A549 (cell line): ENCODE results near the gene NRAP.

Experiments
- POLR2A ChIP-seq: IDR thresholded peaks from 2 replicates; pipeline ENCODE4 v1.6.1; 2012; ENCODE audit warnings: mild to moderate bottlenecking, low read length
- TF ChIP-seq, protein P1 (sequence below): fragments of >200 bp; sonication (Bioruptor Twin); formaldehyde crosslinking; IDR thresholded peaks from 3 replicates; pipeline ENCODE4 v1.5.1; 2016

DNA sequence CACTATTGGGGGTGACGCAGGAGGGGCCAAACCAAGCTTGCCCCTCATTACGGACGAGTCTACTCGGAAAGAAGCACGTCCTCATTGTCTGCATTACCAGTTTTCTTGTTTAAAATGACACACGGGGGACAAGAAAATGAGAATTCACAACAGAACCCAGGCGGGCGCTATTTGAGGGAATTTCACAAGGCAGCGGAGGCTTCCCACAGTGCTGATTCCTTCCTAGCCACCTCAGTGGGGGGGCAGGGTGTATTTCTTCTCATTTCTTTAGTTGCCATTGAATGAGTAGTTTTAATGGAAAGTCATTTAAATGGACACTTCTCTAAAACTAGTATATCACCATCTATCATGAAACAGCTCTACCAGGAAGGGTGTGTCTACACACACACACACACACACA lies 42.9 kb downstream of the NRAP start:
- TF ChIP-seq, protein P1, sequence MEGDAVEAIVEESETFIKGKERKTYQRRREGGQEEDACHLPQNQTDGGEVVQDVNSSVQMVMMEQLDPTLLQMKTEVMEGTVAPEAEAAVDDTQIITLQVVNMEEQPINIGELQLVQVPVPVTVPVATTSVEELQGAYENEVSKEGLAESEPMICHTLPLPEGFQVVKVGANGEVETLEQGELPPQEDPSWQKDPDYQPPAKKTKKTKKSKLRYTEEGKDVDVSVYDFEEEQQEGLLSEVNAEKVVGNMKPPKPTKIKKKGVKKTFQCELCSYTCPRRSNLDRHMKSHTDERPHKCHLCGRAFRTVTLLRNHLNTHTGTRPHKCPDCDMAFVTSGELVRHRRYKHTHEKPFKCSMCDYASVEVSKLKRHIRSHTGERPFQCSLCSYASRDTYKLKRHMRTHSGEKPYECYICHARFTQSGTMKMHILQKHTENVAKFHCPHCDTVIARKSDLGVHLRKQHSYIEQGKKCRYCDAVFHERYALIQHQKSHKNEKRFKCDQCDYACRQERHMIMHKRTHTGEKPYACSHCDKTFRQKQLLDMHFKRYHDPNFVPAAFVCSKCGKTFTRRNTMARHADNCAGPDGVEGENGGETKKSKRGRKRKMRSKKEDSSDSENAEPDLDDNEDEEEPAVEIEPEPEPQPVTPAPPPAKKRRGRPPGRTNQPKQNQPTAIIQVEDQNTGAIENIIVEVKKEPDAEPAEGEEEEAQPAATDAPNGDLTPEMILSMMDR, result no peak
- no peak for TF ChIP-seq POLR2A
